Measurements from ENCODE around the gene ELMO1. TPM values are rescaled to one million over a fixed set of nuclear protein-coding genes. Genes with fewer than 3 reads are reported as not detected.

The ELMO1 gene
- total RNA-seq, 1 experiment from 2014 or later, result not detected

DNA sequence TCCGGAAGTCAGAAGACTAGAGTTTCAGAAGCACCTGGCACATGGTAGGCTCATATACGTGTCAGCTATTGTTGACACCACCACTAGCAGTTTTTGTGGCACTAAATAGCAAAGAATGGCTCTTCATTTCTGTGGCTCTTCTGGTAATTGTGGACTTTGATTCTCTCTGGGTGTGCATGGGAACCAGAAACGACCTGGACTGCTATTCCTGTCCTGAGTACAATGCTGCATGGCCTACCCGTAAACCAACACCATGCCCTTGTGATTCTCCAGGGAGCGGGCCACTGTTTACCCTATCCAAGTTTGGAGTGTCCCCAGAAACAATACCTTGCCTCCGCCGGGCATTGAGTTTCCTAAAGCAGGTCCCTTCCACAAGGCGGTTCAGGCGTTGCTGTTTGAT is 561.4 kb downstream of the ELMO1 start:
- Histone ChIP-seq H3K27ac (ENCODE audit: low read depth, low read length, poor library complexity, severe bottlenecking) (no peak overlapping the region), H3K4me1 (ENCODE audit: insufficient read depth, low read length, poor library complexity, severe bottlenecking) (no peaks in the 10 kb centered on the region), H3K4me3 (ENCODE audit: low read depth, low read length, poor library complexity, severe bottlenecking) (no peak overlapping the region), H3K9me3 (ENCODE audit: low read depth, low read length, poor library complexity, severe bottlenecking) (no peaks in the 10 kb centered on the region), H3K27me3 (replicated peaks; ENCODE audit: insufficient read depth, low read depth, low read length, poor library complexity) (no peaks in the 10 kb centered on the region), H3K36me3 (ENCODE audit: insufficient read depth, low read length, poor library complexity, severe bottlenecking) (no peaks in the 10 kb centered on the region)
- ChIA-PET CTCF (no interaction called here), POLR2A (ENCODE audit: low non-redundant PET) (interaction anchor here (0.6 kb wide), 1 partner anchor 11 kb away, joined by 3 read pairs; no protein-coding TSS in a partner anchor)
- no TSS peak for BruUV-seq (replicated peaks)
- no peak for DNase-seq (ENCODE audit: low spot score)
- TF ChIP-seq EZH2 (IDR thresholded peaks at IDR 0.05; ENCODE audit: borderline replicate concordance, low read depth, low read length, poor library complexity, severe bottlenecking), result no peak
- TF ChIP-seq, protein P1, sequence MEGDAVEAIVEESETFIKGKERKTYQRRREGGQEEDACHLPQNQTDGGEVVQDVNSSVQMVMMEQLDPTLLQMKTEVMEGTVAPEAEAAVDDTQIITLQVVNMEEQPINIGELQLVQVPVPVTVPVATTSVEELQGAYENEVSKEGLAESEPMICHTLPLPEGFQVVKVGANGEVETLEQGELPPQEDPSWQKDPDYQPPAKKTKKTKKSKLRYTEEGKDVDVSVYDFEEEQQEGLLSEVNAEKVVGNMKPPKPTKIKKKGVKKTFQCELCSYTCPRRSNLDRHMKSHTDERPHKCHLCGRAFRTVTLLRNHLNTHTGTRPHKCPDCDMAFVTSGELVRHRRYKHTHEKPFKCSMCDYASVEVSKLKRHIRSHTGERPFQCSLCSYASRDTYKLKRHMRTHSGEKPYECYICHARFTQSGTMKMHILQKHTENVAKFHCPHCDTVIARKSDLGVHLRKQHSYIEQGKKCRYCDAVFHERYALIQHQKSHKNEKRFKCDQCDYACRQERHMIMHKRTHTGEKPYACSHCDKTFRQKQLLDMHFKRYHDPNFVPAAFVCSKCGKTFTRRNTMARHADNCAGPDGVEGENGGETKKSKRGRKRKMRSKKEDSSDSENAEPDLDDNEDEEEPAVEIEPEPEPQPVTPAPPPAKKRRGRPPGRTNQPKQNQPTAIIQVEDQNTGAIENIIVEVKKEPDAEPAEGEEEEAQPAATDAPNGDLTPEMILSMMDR (conservative IDR thresholded peaks at IDR 0.05; ENCODE audit: low read depth, low read length), result no peak
- intact Hi-C loops (cut with micrococcal nuclease; ENCODE audit: unreplicated experiment), result no loop called here

DNA sequence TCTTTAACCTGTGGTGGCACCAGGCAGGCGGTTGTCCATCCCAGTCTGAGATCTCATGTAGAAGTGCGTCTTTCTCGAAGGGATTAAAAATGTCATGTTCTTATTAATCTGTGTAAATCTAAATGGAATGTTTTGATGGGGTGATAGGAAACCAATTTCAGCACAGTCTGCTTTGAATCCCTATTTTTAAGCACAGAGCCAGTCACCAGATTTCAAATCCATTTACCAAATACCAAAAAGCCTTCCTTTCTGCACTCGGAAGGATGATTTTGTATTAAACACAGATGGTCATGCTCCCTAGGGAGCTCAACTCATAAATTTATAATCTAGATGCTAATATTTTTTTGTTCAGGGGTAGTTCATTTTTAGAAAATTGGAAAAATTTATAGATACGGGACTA is 563.8 kb downstream of the ELMO1 start:
- Histone ChIP-seq H3K9me3 (ENCODE audit: low read depth, low read length, poor library complexity, severe bottlenecking) (no peaks in the 10 kb centered on the region), H3K4me3 (ENCODE audit: low read depth, low read length, poor library complexity, severe bottlenecking) (no peak overlapping the region), H3K27me3 (replicated peaks; ENCODE audit: insufficient read depth, low read depth, low read length, poor library complexity) (peaks cover 4% of the 10 kb centered on the region), H3K36me3 (ENCODE audit: insufficient read depth, low read length, poor library complexity, severe bottlenecking) (no peaks in the 10 kb centered on the region), H3K4me1 (ENCODE audit: insufficient read depth, low read length, poor library complexity, severe bottlenecking) (no peaks in the 10 kb centered on the region), H3K27ac (ENCODE audit: low read depth, low read length, poor library complexity, severe bottlenecking) (no peak overlapping the region)
- ChIA-PET CTCF (no interaction called here), POLR2A (ENCODE audit: low non-redundant PET) (no interaction called here)
- no peak for TF ChIP-seq EZH2 (IDR thresholded peaks at IDR 0.05; ENCODE audit: borderline replicate concordance, low read depth, low read length, poor library complexity, severe bottlenecking)
- TF ChIP-seq, protein P1 (conservative IDR thresholded peaks at IDR 0.05; ENCODE audit: low read depth, low read length), result no peak
- no TSS peak for BruUV-seq (replicated peaks)
- intact Hi-C loops (cut with micrococcal nuclease; ENCODE audit: unreplicated experiment), result no loop called here
- DNase-seq (ENCODE audit: low spot score), result no peak

DNA sequence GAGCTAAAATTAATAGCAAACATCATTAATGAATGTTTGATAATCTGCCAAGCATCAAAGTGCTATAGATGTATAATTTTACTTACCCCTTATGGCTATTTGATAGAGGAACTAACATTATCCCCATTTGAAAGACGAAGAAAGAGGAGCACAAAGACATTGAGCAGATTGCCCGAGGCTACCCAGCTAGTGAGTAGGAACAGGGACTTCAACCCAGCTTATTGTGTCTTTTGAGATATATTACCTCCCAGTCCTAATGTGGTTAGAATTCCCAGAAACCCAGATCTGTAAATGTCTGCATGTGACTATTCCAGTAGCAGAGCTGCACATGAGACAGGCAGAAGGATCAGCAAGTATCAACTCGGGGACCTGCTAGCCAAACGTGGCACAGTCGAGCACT is 564.3 kb downstream of the ELMO1 start:
- intact Hi-C loops (cut with micrococcal nuclease; ENCODE audit: unreplicated experiment), result no loop called here
- BruUV-seq (replicated peaks), result no TSS peak

More for the DNA sequence above, 564.3 kb downstream of the ELMO1 start:
- Histone ChIP-seq H3K9me3 (ENCODE audit: low read depth, low read length, poor library complexity, severe bottlenecking) (no peaks in the 10 kb centered on the region), H3K27me3 (replicated peaks; ENCODE audit: insufficient read depth, low read depth, low read length, poor library complexity) (peaks cover 4% of the 10 kb centered on the region), H3K4me3 (ENCODE audit: low read depth, low read length, poor library complexity, severe bottlenecking) (no peak overlapping the region), H3K4me1 (ENCODE audit: insufficient read depth, low read length, poor library complexity, severe bottlenecking) (no peaks in the 10 kb centered on the region), H3K36me3 (ENCODE audit: insufficient read depth, low read length, poor library complexity, severe bottlenecking) (no peaks in the 10 kb centered on the region), H3K27ac (ENCODE audit: low read depth, low read length, poor library complexity, severe bottlenecking) (no peak overlapping the region)
- ChIA-PET POLR2A (ENCODE audit: low non-redundant PET) (no interaction called here), CTCF (no interaction called here)
- DNase-seq (ENCODE audit: low spot score), result no peak
- TF ChIP-seq, protein P1 (conservative IDR thresholded peaks at IDR 0.05; ENCODE audit: low read depth, low read length), result no peak
- no peak for TF ChIP-seq EZH2 (IDR thresholded peaks at IDR 0.05; ENCODE audit: borderline replicate concordance, low read depth, low read length, poor library complexity, severe bottlenecking)

All from A673 (cell line).